ENCODE data around the gene UBD.

UBD gene

GRCh38 chr6:29561091-29561490, 1.6 kb upstream of the UBD start:
- Histone ChIP-seq H2AFZ (ENCODE audit: low read length) (no peak overlapping the region), H3K9ac (ENCODE audit: low read length) (no peak overlapping the region), H3K79me2 (ENCODE audit: insufficient read depth, low read length) (no peaks in the 10 kb centered on the region), H3K4me2 (ENCODE audit: low read length) (no peak overlapping the region), H3K27ac (ENCODE audit: low read depth, low read length, poor library complexity, severe bottlenecking) (no peak overlapping the region), H3K9me2 (ENCODE audit: low read depth, low read length) (no peaks in the 10 kb centered on the region), H3K4me1 (ENCODE audit: insufficient read depth, low read length, severe bottlenecking) (no peaks in the 10 kb centered on the region), H3F3A (ENCODE audit: insufficient read depth, low read length) (no peaks in the 10 kb centered on the region), H3K4me3 (ENCODE audit: low read depth, low read length, poor library complexity, severe bottlenecking) (no peak overlapping the region), H4K20me1 (ENCODE audit: insufficient read depth, low read length) (no peaks in the 10 kb centered on the region), H3K27me3 (ENCODE audit: insufficient read depth, low read length) (no peaks in the 10 kb centered on the region), H3K36me3 (ENCODE audit: insufficient read depth, low read length) (no peaks in the 10 kb centered on the region), H3K9me3 (ENCODE audit: low read length) (no peaks in the 10 kb centered on the region)
- no peak for TF ChIP-seq EZH2 (IDR thresholded peaks at IDR 0.05; ENCODE audit: borderline replicate concordance, low read length)
- TF ChIP-seq, protein P1, sequence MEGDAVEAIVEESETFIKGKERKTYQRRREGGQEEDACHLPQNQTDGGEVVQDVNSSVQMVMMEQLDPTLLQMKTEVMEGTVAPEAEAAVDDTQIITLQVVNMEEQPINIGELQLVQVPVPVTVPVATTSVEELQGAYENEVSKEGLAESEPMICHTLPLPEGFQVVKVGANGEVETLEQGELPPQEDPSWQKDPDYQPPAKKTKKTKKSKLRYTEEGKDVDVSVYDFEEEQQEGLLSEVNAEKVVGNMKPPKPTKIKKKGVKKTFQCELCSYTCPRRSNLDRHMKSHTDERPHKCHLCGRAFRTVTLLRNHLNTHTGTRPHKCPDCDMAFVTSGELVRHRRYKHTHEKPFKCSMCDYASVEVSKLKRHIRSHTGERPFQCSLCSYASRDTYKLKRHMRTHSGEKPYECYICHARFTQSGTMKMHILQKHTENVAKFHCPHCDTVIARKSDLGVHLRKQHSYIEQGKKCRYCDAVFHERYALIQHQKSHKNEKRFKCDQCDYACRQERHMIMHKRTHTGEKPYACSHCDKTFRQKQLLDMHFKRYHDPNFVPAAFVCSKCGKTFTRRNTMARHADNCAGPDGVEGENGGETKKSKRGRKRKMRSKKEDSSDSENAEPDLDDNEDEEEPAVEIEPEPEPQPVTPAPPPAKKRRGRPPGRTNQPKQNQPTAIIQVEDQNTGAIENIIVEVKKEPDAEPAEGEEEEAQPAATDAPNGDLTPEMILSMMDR (IDR thresholded peaks at IDR 0.05; ENCODE audit: low read length), result no peak

- Histone ChIP-seq H3K9me2 (ENCODE audit: low read depth, low read length) (no peaks in the 10 kb centered on the region), H3K4me3 (ENCODE audit: low read depth, low read length, poor library complexity, severe bottlenecking) (no peak overlapping the region), H3K27me3 (ENCODE audit: insufficient read depth, low read length) (no peaks in the 10 kb centered on the region), H2AFZ (ENCODE audit: low read length) (no peak overlapping the region), H3K79me2 (ENCODE audit: insufficient read depth, low read length) (no peaks in the 10 kb centered on the region), H3K4me1 (ENCODE audit: insufficient read depth, low read length, severe bottlenecking) (no peaks in the 10 kb centered on the region), H3K4me2 (ENCODE audit: low read length) (no peak overlapping the region), H3K36me3 (ENCODE audit: insufficient read depth, low read length) (no peaks in the 10 kb centered on the region), H3K9ac (ENCODE audit: low read length) (no peak overlapping the region), H3K9me3 (ENCODE audit: low read length) (no peaks in the 10 kb centered on the region), H3K27ac (ENCODE audit: low read depth, low read length, poor library complexity, severe bottlenecking) (no peak overlapping the region), H4K20me1 (ENCODE audit: insufficient read depth, low read length) (no peaks in the 10 kb centered on the region), H3F3A (ENCODE audit: insufficient read depth, low read length) (no peaks in the 10 kb centered on the region)
- TF ChIP-seq, protein P1 (IDR thresholded peaks at IDR 0.05; ENCODE audit: low read length), result no peak
- no peak for TF ChIP-seq EZH2 (IDR thresholded peaks at IDR 0.05; ENCODE audit: borderline replicate concordance, low read length)
Measured at GRCh38 chr6:29558439-29559079, 973 bp downstream of the UBD start.

- no peak for TF ChIP-seq EZH2 (IDR thresholded peaks at IDR 0.05; ENCODE audit: borderline replicate concordance, low read length)
- TF ChIP-seq, protein P1 (IDR thresholded peaks at IDR 0.05; ENCODE audit: low read length), result no peak
- Histone ChIP-seq H3K4me3 (ENCODE audit: low read depth, low read length, poor library complexity, severe bottlenecking) (no peak overlapping the region), H3K4me1 (ENCODE audit: insufficient read depth, low read length, severe bottlenecking) (no peaks in the 10 kb centered on the region), H3K36me3 (ENCODE audit: insufficient read depth, low read length) (no peaks in the 10 kb centered on the region), H3K9me3 (ENCODE audit: low read length) (no peaks in the 10 kb centered on the region), H2AFZ (ENCODE audit: low read length) (no peak overlapping the region), H3K9me2 (ENCODE audit: low read depth, low read length) (no peaks in the 10 kb centered on the region), H3K4me2 (ENCODE audit: low read length) (no peak overlapping the region), H4K20me1 (ENCODE audit: insufficient read depth, low read length) (no peaks in the 10 kb centered on the region), H3F3A (ENCODE audit: insufficient read depth, low read length) (no peaks in the 10 kb centered on the region), H3K9ac (ENCODE audit: low read length) (no peak overlapping the region), H3K79me2 (ENCODE audit: insufficient read depth, low read length) (no peaks in the 10 kb centered on the region), H3K27me3 (ENCODE audit: insufficient read depth, low read length) (no peaks in the 10 kb centered on the region), H3K27ac (ENCODE audit: low read depth, low read length, poor library complexity, severe bottlenecking) (no peak overlapping the region)
Measured at GRCh38 chr6:29557320-29557719, 2.2 kb downstream of the UBD start.

Data from OCI-LY1 (cell line).